ENCODE measurements around the gene MACF1.

GRCh38 chr1:39239968-39240367 lies 35.5 kb downstream of the MACF1 start:
- TF ChIP-seq POLR2A (IDR thresholded peaks at IDR 0.05): no peak
- no peak for TF ChIP-seq CTCF (IDR thresholded peaks at IDR 0.05)
